ENCODE measurements around the gene EPHB1. TPM values are rescaled to one million over a fixed set of nuclear protein-coding genes. Genes with fewer than 3 reads are reported as not detected.

The EPHB1 gene
- total RNA-seq, result 1 to 10 TPM; 1.9 to 3.2 TPM

DNA sequence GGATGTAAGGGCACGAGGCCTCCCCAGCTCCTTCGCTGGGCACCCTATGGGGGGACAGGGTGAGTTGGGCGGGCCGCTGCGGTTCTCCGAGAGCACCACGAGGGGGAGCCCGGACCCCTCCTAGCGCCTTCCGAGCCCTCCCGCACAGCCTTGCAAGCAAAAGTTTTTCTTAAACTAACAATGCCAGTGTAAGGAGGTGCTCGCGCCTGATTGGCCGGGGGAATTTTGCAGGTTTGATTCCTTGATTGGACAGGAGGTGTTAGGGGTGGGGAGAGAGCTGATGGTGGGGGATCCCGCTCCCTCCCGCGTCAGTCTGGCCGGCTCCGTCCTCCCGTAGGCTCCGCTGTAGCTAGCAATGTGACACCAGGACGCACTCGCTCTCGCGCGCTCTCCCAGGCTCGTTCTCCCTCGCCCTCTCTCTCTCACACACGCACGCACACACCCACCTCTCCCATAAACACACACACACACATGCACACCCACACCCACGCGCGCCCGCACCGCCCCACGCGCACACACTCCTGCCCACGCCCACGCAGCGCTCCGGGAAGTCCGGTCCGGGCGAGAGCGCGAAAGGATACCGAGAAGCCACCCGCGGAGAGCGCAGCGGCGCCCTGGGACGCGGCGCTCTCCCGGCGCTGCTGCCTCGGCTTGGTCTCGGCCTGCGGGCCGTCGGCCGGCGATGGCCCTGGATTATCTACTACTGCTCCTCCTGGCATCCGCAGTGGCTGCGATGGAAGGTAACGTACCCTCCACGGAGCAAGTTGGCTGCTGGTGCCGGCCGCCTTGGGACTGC is at the start of gene EPHB1:
EPHB1 (plus strand) TSS at position 311 of the 796 bp plus-strand sequence.
- no peaks in the 10 kb centered on the region for H3K36me3 ChIP-seq

DNA sequence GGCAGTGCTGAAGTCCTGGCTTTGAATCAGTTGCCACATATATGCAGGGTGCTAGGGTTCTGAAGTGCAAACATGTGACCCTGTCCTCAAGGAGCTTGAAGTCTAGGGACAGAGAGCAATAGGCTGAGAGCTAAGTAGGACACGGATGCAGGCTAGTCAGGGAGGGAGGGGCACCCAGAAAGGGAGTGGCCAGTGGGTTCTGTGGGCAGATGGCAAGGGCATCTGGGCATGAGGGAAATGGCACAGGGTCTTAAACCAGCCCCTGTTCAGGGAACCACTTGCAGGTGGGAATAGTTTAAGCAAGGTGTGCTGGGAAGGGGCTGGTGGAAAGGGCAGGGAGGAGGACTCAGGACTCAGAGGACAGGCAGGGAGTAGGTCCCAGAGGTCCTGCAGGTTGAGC is 46.4 kb upstream of the EPHB1 start:
- Histone ChIP-seq H3K36me3 (no peaks in the 10 kb centered on the region), H3K9me3 (no peaks in the 10 kb centered on the region), H3K27me3 (no peaks in the 10 kb centered on the region), H3K27ac (no peak overlapping the region), H3K4me1 (no peaks in the 10 kb centered on the region), H3K4me3 (no peak overlapping the region)
- TF ChIP-seq, protein P1, sequence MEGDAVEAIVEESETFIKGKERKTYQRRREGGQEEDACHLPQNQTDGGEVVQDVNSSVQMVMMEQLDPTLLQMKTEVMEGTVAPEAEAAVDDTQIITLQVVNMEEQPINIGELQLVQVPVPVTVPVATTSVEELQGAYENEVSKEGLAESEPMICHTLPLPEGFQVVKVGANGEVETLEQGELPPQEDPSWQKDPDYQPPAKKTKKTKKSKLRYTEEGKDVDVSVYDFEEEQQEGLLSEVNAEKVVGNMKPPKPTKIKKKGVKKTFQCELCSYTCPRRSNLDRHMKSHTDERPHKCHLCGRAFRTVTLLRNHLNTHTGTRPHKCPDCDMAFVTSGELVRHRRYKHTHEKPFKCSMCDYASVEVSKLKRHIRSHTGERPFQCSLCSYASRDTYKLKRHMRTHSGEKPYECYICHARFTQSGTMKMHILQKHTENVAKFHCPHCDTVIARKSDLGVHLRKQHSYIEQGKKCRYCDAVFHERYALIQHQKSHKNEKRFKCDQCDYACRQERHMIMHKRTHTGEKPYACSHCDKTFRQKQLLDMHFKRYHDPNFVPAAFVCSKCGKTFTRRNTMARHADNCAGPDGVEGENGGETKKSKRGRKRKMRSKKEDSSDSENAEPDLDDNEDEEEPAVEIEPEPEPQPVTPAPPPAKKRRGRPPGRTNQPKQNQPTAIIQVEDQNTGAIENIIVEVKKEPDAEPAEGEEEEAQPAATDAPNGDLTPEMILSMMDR (IDR thresholded peaks at IDR 0.05), result no peak
- no peak for DNase-seq (ENCODE audit: low spot score)

More for the DNA sequence above, at the start of gene EPHB1:
- TF ChIP-seq, protein P1 (IDR thresholded peaks at IDR 0.05), result peak; percentile 90 to 95
- no peak within 1 kb of the TSS for H3K27ac ChIP-seq
- peaks cover 0 to 27% of the 10 kb centered on the region in 2 donors for H3K4me1 ChIP-seq
- no peaks in the 10 kb centered on the region for H3K9me3 ChIP-seq
- DNase-seq (ENCODE audit: low spot score), result peak; percentile 74
- peaks cover 5 to 10% of the 10 kb centered on the region in 2 donors for H3K27me3 ChIP-seq
- peak within 1 kb of the TSS; percentile 43 to 59 for H3K4me3 ChIP-seq

DNA sequence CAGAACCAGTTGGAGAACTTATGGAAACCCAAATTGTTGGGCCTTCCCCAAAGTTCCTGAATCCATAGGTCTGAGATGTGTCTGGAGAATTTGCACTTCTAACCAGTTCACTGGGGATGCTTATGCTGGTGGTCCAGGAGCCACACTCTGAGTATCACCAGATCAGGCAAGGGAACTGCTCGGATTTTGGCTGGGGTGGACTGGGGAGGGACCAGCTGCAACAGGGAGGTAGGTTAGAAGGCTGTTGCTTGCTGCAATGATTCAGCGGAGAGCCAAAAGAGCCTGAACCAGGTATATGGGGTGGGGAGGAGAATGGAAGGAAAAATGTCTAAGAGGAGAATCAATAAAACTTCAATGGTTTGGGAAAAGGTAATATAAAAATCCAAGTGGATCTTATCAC is 45.9 kb upstream of the EPHB1 start:
- TF ChIP-seq, protein P1 (IDR thresholded peaks at IDR 0.05), result no peak
- no peaks in the 10 kb centered on the region for H3K9me3 ChIP-seq
- DNase-seq (ENCODE audit: low spot score), result no peak

DNA sequence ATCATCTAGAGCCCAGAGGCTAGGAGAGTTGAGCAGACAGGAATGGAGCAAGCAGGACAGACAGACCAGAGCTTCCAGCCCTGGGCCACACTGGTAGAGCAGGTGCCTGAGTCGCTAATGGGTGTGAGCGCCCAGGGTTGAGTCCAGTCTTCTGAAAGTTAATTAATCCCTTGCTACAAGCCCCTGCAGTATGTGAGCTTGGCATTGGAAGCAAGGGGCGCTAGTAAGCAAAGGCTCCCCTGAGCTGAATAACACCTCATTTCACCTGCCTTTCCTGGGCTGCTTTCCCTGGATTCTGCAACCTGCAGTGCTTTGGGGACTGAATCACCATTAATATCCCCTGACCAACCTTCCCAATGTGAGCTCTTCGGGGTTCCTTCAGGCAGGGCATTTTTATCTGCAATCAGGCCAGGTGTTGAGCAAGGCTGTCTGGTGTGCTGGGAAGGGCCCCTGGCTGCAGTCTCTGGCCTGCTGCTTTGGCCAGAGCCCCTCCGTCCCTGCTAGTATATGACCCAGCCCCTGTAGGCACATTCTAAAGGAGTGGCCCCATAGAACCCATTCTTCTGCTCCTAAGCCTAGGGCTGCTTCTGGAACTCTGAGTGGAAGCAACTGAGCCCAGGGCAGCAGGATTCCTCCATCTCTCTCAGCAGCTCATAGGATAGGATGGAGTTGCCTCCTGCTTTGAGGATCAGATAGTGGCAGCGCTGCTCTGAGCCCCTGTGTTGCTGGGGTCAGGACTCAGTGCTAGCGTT is 45.1 kb upstream of the EPHB1 start:
- H3K27me3 ChIP-seq, result no peaks in the 10 kb centered on the region

More for the DNA sequence above, 45.9 kb upstream of the EPHB1 start:
- Histone ChIP-seq H3K36me3 (no peaks in the 10 kb centered on the region), H3K27me3 (no peaks in the 10 kb centered on the region), H3K4me3 (no peak overlapping the region), H3K27ac (no peak overlapping the region), H3K4me1 (no peaks in the 10 kb centered on the region)

DNA sequence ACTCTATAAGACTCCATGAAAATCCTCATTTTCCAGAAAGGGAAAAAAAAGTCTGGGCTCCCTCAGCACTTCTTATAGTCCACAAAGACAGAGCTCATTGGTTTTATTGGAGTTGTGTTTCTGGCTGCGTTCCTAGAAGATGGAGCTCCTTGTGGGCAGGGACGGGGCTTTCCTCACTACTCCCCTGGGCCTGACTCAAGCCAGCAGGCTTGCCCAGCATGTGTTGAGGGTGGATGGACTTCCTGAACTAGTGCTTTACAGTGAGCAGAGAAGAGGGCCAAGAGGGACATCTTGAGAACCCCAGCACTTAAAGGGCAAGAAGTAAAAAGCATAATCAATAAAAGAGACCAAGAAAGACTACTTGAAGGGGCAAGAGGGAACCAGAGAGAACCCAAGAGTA is 43.2 kb upstream of the EPHB1 start:
- Histone ChIP-seq H3K4me3 (no peak overlapping the region), H3K9me3 (no peaks in the 10 kb centered on the region), H3K27me3 (no peaks in the 10 kb centered on the region), H3K27ac (no peak overlapping the region), H3K4me1 (no peaks in the 10 kb centered on the region), H3K36me3 (no peaks in the 10 kb centered on the region)
- TF ChIP-seq, protein P1 (IDR thresholded peaks at IDR 0.05), result no peak
- no peak for DNase-seq (ENCODE audit: low spot score)

More for the DNA sequence above, 45.1 kb upstream of the EPHB1 start:
- Histone ChIP-seq H3K4me3 (no peak overlapping the region), H3K27ac (no peak overlapping the region), H3K36me3 (no peaks in the 10 kb centered on the region), H3K9me3 (no peaks in the 10 kb centered on the region), H3K4me1 (no peaks in the 10 kb centered on the region)
- peak; percentile 28 for DNase-seq (ENCODE audit: low spot score)
- TF ChIP-seq, protein P1 (IDR thresholded peaks at IDR 0.05), result no peak

Data from right atrium auricular region (tissue), 2 donors.